Activated CD8-positive, alpha-beta T cell treated with anti-CD3 and anti-CD28 coated beads for 36 hours (primary cell): ENCODE data around the gene FBXO42. TPM values are rescaled to one million over a fixed set of nuclear protein-coding genes. Genes with fewer than 3 reads are reported as not detected.
"Not testable (repeated sequence)": the region's sequence is repeated elsewhere in the genome, so short reads cannot be mapped to it uniquely, and the experiment has no call there.

Source experiments
- ATAC-seq: fragments of 200-7000 bp; cut with Tn5 transposase; one replicate; pipeline ENCODE4 v1.10.0; 2021; ENCODE audit warnings: mild to moderate bottlenecking, moderate library complexity
- CTCF ChIA-PET: fragments of 350-600 bp; sonication (Branson Sonifier 250); formaldehyde crosslinking; loops from one replicate; lab custom pipeline; 2021; ENCODE audit warnings: antibody characterized with exemption; lab: Charles Lee
- POLR2A ChIA-PET: fragments of 350-600 bp; sonication (Branson Sonifier 250); formaldehyde crosslinking; loops from one replicate; lab custom pipeline; 2021; ENCODE audit warnings: antibody characterized with exemption; lab: Charles Lee
- DNase-seq: peaks from one replicate; pipeline ENCODE4 v3.0.0-alpha.2; 2020
- H3K27ac Mint-ChIP-seq: one replicate; pipeline ENCODE4 v1.8.0; 2021; ENCODE audit warnings: mild to moderate bottlenecking, mixed read lengths
- H3K27me3 Mint-ChIP-seq: one replicate; pipeline ENCODE4 v1.8.0; 2021; ENCODE audit warnings: mixed read lengths
- H3K36me3 Mint-ChIP-seq: one replicate; pipeline ENCODE4 v1.8.0; 2021; ENCODE audit warnings: low read depth, mixed read lengths
- H3K4me1 Mint-ChIP-seq: one replicate; pipeline ENCODE4 v1.8.0; 2021; ENCODE audit warnings: low read depth, mixed read lengths
- H3K4me3 Mint-ChIP-seq: one replicate; pipeline ENCODE4 v1.8.0; 2021; ENCODE audit warnings: mild to moderate bottlenecking, moderate library complexity, mixed read lengths
- H3K9me3 Mint-ChIP-seq: one replicate; pipeline ENCODE4 v1.8.0; 2021; ENCODE audit warnings: mixed read lengths
- intact Hi-C: fragments of 100-400 bp; cut with micrococcal nuclease; formaldehyde crosslinking; loops from one replicate; pipeline ENCODE4 v1.10.0; 2022
- total RNA-seq, 2 experiments: library from RNA; stranded (reverse); gene quantifications; one replicate each; pipeline ENCODE4 v1.2.3, GENCODE V29; 2021
- TF ChIP-seq, protein P1 (sequence below): fragments of 200-600 bp; IDR thresholded peaks from one replicate; pipeline ENCODE4 v1.8.0; 2022; ENCODE audit warnings: antibody characterized with exemption, mild to moderate bottlenecking

The FBXO42 gene
- total RNA-seq, 2 experiments from 2014 or later = 19.8 to 21.3 TPM

- TF ChIP-seq, protein P1, sequence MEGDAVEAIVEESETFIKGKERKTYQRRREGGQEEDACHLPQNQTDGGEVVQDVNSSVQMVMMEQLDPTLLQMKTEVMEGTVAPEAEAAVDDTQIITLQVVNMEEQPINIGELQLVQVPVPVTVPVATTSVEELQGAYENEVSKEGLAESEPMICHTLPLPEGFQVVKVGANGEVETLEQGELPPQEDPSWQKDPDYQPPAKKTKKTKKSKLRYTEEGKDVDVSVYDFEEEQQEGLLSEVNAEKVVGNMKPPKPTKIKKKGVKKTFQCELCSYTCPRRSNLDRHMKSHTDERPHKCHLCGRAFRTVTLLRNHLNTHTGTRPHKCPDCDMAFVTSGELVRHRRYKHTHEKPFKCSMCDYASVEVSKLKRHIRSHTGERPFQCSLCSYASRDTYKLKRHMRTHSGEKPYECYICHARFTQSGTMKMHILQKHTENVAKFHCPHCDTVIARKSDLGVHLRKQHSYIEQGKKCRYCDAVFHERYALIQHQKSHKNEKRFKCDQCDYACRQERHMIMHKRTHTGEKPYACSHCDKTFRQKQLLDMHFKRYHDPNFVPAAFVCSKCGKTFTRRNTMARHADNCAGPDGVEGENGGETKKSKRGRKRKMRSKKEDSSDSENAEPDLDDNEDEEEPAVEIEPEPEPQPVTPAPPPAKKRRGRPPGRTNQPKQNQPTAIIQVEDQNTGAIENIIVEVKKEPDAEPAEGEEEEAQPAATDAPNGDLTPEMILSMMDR = no peak
- peaks cover 3% of the 10 kb centered on the region for H3K36me3 Mint-ChIP-seq
- H3K27ac Mint-ChIP-seq = no peak overlapping the region
- ChIA-PET CTCF (interaction anchor here (0.6 to 1.5 kb wide), 3 partner anchors 12 to 85 kb away, joined by 3 to 12 read pairs (median 3); no protein-coding TSS in a partner anchor), POLR2A (interaction anchor here (0.6 to 0.8 kb wide), 3 partner anchors 15 to 91 kb away, joined by 3 to 4 read pairs (median 3); partner anchors contain the start of gene NECAP2)
- peaks cover 35% of the 10 kb centered on the region for H3K4me1 Mint-ChIP-seq
- DNase-seq (no peak), ATAC-seq (no peak)
- intact Hi-C loops = no loop called here
- H3K27me3 Mint-ChIP-seq = no peaks in the 10 kb centered on the region
- H3K9me3 Mint-ChIP-seq = no peaks in the 10 kb centered on the region
- H3K4me3 Mint-ChIP-seq = peak overlapping the region; percentile 2
Measured at GRCh38 chr1:16349847-16350406, 2.4 kb downstream of the FBXO42 start.

DNA sequence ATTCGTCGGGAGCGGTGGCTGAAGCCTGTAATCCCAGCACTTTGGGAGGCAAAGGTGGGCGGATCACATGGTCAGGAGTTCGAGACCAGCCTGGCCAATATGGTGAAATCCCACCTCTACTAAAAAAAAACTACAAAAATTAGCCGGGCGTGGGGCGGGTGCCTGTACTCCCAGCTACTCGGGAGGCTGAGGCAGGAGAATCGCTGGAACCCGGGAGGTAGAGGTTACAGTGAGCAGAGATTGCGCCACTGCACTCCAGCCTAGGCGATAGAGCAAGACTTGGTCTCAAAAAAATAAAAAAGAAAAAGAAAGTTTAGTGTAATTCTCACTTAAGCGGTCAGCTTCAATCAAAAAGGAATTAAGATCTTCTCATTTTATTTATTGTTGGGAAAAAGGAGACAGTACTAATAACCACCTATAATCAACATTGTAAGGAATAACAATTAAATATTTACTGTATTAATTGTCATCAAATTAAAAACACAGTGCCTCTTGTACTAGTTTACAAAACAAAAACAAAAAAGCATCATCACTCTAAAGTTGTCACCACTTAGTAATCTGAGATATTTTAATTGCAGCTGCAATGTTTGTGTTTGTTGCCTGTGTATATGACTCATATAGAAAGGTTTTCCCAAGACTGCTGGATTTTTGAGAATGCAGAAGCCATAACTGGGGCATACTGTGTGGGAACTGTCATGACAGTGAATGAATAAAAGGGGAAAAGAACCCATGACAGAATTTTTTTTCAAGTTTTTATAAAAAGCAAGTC lies 3.7 kb downstream of the FBXO42 start:
- no peak overlapping the region for H3K4me3 Mint-ChIP-seq
- H3K27ac Mint-ChIP-seq = no peak overlapping the region
- H3K36me3 Mint-ChIP-seq = peaks cover 3% of the 10 kb centered on the region
- POLR2A ChIA-PET = no interaction called here
- DNase-seq (no peak), ATAC-seq (no peak)
- no peaks in the 10 kb centered on the region for H3K9me3 Mint-ChIP-seq
- intact Hi-C loops = no loop called here
- peaks cover 35% of the 10 kb centered on the region for H3K4me1 Mint-ChIP-seq
- TF ChIP-seq, protein P1 = no peak
- H3K27me3 Mint-ChIP-seq = no peaks in the 10 kb centered on the region
- CTCF ChIA-PET = interaction anchor here (1.1 kb wide), 1 partner anchor 15 kb away, joined by 3 read pairs; no protein-coding TSS in a partner anchor

DNA sequence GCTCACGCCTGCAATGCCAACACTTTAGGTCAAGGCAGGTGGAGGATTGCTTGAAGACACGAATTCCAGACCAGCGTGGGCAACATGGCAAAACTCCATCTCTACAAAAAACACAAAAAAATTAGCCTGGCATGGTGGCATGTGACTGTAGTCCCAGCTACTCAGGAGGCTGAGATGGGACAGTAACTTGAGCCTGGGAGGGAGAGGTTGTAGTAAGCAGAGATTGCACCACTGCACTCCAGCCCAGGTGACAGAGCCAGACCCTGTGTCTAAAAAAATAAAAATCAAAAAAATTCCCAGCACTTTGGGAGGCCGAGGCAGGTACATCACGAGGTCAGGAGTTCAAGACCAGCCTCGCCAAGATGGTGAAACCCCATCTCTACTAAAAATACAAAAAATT lies 9.0 kb downstream of the FBXO42 start:
- DNase-seq, ATAC-seq, H3K27ac Mint-ChIP-seq, CTCF ChIA-PET, H3K4me3 Mint-ChIP-seq, H3K27me3 Mint-ChIP-seq, POLR2A ChIA-PET, intact Hi-C loops, H3K9me3 Mint-ChIP-seq: not testable (repeated sequence)
- peaks cover 10% of the 10 kb centered on the region for H3K36me3 Mint-ChIP-seq
- H3K4me1 Mint-ChIP-seq = peaks cover 17% of the 10 kb centered on the region

DNA sequence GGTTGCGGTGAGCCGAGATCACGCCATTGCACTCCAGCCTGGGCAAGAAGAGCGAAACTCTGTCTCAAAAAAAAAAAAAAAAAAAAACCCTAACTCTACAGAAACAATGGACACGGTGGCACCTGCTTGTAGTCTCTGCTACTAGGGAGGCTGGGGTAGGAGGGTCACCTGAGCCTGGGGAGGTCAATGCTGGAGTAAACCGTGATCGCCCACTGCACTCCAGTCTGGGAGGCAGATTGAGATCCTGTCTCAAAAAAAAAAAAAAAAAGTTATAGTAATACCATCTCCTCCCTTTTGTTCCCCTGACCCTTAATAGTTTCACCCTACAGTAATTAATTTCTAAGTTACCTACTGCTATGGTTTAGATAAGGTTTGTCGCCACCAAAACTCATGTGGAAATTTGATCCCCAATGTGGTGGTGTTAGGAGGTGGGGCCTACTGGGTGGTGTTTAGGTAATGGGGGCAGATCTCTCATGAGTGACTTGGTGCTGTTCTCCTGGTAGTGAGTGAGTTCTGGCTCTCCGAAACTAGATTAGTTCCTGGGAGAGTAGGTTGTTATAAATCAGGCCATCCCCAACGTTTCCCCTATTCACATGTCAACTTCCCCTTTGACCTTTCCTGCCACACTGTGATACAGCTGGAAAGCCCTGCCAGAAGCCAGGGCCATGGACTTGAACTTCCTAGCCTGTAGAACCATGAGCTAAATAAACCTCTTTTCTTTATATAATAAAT lies 9.8 kb downstream of the FBXO42 start:
- Mint-ChIP-seq H3K27me3 (no peaks in the 10 kb centered on the region), H3K4me1 (peaks cover 15% of the 10 kb centered on the region), H3K27ac (no peak overlapping the region), H3K4me3 (no peak overlapping the region), H3K36me3 (peaks cover 9% of the 10 kb centered on the region), H3K9me3 (no peaks in the 10 kb centered on the region)
- POLR2A ChIA-PET = interaction anchor here (0.6 kb wide), 1 partner anchor 14 kb away, joined by 3 read pairs; no protein-coding TSS in a partner anchor
- ATAC-seq (no peak), DNase-seq (no peak)
- CTCF ChIA-PET = no interaction called here
- intact Hi-C loops = no loop called here
- TF ChIP-seq, protein P1 = no peak

GRCh38 chr1:16340673-16341072 lies 11.6 kb downstream of the FBXO42 start:
- Mint-ChIP-seq H3K27me3 (no peaks in the 10 kb centered on the region), H3K36me3 (peaks cover 9% of the 10 kb centered on the region), H3K9me3 (no peaks in the 10 kb centered on the region), H3K4me1 (peaks cover 17% of the 10 kb centered on the region), H3K4me3 (no peak overlapping the region), H3K27ac (no peak overlapping the region)
- DNase-seq (no peak), ATAC-seq (no peak)
- ChIA-PET CTCF (no interaction called here), POLR2A (no interaction called here)
- intact Hi-C loops = no loop called here
- TF ChIP-seq, protein P1 = no peak
